Vagina (tissue), 2 donors: ENCODE data around the gene KRT3. TPM values are rescaled to one million over a fixed set of nuclear protein-coding genes. Genes with fewer than 3 reads are reported as not detected.

Experiments
- DNase-seq, 2 donors: peaks; one replicate each; pipeline ENCODE4 v3.0.0-alpha.2; 2017; ENCODE audit errors: extremely low spot score in 2 of 2
- H3K27ac ChIP-seq: fragments of 200-600 bp; sonication (generic); one replicate; pipeline ENCODE4 v1.5.1; 2019
- H3K27me3 ChIP-seq: fragments of 200-600 bp; sonication (generic); one replicate; pipeline ENCODE4 v1.5.1; 2019
- H3K36me3 ChIP-seq, 2 donors: fragments of 200-600 bp; sonication (generic); one replicate each; pipeline ENCODE4 v1.5.1; 2017 to 2019
- H3K4me1 ChIP-seq: fragments of 200-600 bp; sonication (generic); one replicate; pipeline ENCODE4 v1.5.1; 2019
- H3K4me3 ChIP-seq, 2 donors: fragments of 200-600 bp; sonication (generic); 1 replicate in 1 of 2; 2 replicates in 1 of 2; pipeline ENCODE4 v1.5.1; 2016 to 2019
- H3K9me3 ChIP-seq: fragments of 200-600 bp; sonication (generic); one replicate; pipeline ENCODE4 v1.5.1; 2019
- POLR2A ChIP-seq, 2 donors: fragments of 450-650 bp; IDR thresholded peaks; one replicate each; pipeline ENCODE4 v1.6.1; 2017; ENCODE audit warnings: antibody characterized with exemption in 2 of 2, mild to moderate bottlenecking in 2 of 2, moderate library complexity in 2 of 2
- POLR2AphosphoS5 ChIP-seq, 2 donors: sonication (generic); formaldehyde crosslinking; IDR thresholded peaks; one replicate each; pipeline ENCODE4 v1.9.0; 2017; ENCODE audit warnings: antibody characterized with exemption in 2 of 2, mild to moderate bottlenecking in 2 of 2, low read depth in 1 of 2; ENCODE audit not compliant: insufficient read depth in 1 of 2
- intact Hi-C: fragments of 100-400 bp; cut with DNase I; formaldehyde crosslinking; loops from one replicate; pipeline ENCODE4 v1.15.1; 2023
- total RNA-seq: library from RNA; depleted of rRNA; stranded (reverse); fragments of >200 nt; gene quantifications from one replicate; pipeline ENCODE4 v1.2.3, GENCODE V29; 2016
- TF ChIP-seq, protein P1 (sequence below), 3 experiments: fragments of 450-650 bp in 2 of 3; fragments of 200-600 bp in 1 of 3; sonication (generic) in 1 of 3; IDR thresholded peaks; one replicate each; pipeline ENCODE4 v1.5.1; 2017 to 2019; ENCODE audit warnings: antibody characterized with exemption in 3 of 3, mild to moderate bottlenecking in 2 of 3, moderate library complexity in 2 of 3

Gene KRT3
- total RNA-seq, 1 donor from 2014 or later, result not detected

DNA sequence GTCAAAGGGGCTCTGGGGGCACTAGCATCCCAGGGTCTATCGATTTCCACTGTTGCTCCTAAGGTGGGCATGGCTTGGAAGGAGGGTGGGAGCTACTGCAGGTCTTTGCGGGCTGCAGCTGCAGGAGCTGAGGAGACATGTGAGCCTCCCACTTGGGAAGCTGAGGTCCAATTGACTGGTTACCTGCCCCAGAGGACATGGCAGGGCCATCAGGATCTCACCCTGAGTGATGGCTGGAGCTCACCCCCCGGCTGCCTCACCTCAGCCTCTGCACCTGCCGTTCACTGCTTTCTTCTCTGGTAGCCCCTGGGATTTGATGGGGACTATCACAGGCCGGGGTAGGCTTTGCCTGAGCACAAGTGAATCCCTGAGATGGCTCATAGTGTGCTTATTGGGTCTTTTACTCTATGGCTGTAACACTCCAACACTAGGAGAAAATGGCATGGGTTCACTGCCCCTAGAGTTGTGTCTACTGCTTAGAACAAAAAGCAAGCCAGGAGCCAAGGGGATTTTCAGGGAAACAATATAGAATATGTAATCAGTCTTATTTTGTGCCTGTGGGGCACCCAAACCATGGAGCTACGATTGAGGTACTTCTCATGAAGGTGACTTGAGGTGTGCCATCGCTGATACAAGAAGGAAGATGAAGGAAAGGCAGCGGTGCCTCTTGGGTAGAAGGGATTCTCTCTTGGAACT, 21.2 kb upstream of the KRT3 start:
- intact Hi-C loops, result no loop called here
- H3K4me1 ChIP-seq, result no peaks in the 10 kb centered on the region
- H3K27ac ChIP-seq, result no peak overlapping the region
- no peaks in the 10 kb centered on the region for H3K27me3 ChIP-seq
- H3K36me3 ChIP-seq, result no peaks in the 10 kb centered on the region
- DNase-seq, result no peak
- no peaks in the 10 kb centered on the region for H3K9me3 ChIP-seq
- H3K4me3 ChIP-seq, result no peak overlapping the region
- no peak for TF ChIP-seq POLR2A (IDR thresholded peaks at IDR 0.05)
- TF ChIP-seq POLR2AphosphoS5 (IDR thresholded peaks at IDR 0.05; ENCODE audit: insufficient read depth in 1 of 2, low read depth in 1 of 2), result no peak
- TF ChIP-seq, protein P1, sequence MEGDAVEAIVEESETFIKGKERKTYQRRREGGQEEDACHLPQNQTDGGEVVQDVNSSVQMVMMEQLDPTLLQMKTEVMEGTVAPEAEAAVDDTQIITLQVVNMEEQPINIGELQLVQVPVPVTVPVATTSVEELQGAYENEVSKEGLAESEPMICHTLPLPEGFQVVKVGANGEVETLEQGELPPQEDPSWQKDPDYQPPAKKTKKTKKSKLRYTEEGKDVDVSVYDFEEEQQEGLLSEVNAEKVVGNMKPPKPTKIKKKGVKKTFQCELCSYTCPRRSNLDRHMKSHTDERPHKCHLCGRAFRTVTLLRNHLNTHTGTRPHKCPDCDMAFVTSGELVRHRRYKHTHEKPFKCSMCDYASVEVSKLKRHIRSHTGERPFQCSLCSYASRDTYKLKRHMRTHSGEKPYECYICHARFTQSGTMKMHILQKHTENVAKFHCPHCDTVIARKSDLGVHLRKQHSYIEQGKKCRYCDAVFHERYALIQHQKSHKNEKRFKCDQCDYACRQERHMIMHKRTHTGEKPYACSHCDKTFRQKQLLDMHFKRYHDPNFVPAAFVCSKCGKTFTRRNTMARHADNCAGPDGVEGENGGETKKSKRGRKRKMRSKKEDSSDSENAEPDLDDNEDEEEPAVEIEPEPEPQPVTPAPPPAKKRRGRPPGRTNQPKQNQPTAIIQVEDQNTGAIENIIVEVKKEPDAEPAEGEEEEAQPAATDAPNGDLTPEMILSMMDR (IDR thresholded peaks at IDR 0.05), result no peak

DNA sequence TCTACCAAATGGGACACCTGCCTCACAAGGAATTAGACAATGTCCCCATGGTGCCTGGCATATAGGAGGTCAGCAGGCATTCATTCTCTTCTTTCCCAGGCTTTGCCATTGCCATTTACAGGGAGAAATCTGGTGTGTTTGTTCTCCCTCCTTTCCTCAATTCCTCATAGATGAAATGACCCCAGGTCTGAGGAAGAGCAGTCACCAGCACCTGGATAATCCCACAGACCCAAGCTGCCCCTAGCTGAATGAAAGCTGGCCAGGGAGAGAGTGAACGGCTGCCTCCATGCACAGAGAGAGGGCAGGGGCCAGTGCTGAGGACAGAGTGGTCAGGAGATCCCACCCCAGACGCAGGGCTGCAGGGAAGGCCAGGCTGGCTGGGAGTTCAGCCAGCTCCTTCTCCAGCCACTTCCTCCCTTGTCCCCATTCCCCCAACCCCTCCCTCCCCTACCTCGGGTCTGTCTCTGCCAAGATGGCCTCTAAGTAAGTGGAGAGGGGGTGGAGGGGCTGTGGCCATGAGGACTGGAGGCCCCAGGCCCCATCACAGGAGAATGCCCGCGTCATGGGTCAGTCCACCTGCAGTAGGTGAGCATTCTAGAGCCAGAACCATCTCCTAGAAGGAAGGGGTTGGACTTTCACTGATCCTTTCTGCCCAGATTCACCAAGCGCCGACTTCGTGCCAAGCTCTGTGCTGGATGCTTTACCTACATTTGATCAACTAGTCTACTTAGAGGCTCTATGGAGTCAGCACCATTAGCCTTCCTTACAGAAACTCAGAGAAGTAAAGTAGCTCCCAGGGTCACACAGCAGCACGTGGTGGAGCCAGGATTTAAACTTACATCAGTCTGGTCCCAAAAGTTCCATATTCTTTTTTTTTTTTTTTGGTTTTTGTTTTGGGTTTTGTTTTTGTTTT, 20.0 kb upstream of the KRT3 start:
- no peak overlapping the region for H3K27ac ChIP-seq
- TF ChIP-seq, protein P1 (IDR thresholded peaks at IDR 0.05), result no peak
- no peak for TF ChIP-seq POLR2A (IDR thresholded peaks at IDR 0.05)
- TF ChIP-seq POLR2AphosphoS5 (IDR thresholded peaks at IDR 0.05; ENCODE audit: insufficient read depth in 1 of 2, low read depth in 1 of 2), result no peak
- H3K4me1 ChIP-seq, result no peaks in the 10 kb centered on the region
- no peak overlapping the region for H3K4me3 ChIP-seq
- no peak for DNase-seq
- no peaks in the 10 kb centered on the region for H3K27me3 ChIP-seq
- no peaks in the 10 kb centered on the region for H3K36me3 ChIP-seq
- intact Hi-C loops, result no loop called here
- no peaks in the 10 kb centered on the region for H3K9me3 ChIP-seq

DNA sequence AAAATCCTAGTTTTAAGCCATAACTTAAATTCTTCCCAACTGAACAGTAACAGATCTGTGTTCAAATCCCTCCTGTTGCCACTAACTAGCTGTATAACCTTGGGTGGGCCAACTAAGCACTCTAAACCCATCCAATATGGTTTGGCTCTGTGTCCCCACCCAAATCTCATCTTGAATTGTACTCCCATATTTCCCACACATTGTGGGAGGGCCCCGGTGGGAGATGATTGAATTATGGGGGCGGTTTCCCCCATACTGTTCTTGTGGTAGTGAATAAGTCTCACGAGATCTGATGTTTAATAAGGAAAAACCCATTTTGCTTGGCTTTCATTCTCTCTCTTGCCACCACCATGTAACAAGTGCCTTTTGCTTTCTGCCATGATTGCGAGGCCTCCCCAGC, 19.2 kb upstream of the KRT3 start:
- intact Hi-C loops, result no loop called here
- H3K36me3 ChIP-seq, result no peaks in the 10 kb centered on the region
- no peaks in the 10 kb centered on the region for H3K4me1 ChIP-seq
- no peak overlapping the region for H3K27ac ChIP-seq
- no peak overlapping the region for H3K4me3 ChIP-seq
- H3K27me3 ChIP-seq, result no peaks in the 10 kb centered on the region
- DNase-seq, result no peak
- no peaks in the 10 kb centered on the region for H3K9me3 ChIP-seq
- TF ChIP-seq POLR2AphosphoS5 (IDR thresholded peaks at IDR 0.05; ENCODE audit: insufficient read depth in 1 of 2, low read depth in 1 of 2) (no peak), POLR2A (IDR thresholded peaks at IDR 0.05) (no peak)
- TF ChIP-seq, protein P1 (IDR thresholded peaks at IDR 0.05), result no peak

DNA sequence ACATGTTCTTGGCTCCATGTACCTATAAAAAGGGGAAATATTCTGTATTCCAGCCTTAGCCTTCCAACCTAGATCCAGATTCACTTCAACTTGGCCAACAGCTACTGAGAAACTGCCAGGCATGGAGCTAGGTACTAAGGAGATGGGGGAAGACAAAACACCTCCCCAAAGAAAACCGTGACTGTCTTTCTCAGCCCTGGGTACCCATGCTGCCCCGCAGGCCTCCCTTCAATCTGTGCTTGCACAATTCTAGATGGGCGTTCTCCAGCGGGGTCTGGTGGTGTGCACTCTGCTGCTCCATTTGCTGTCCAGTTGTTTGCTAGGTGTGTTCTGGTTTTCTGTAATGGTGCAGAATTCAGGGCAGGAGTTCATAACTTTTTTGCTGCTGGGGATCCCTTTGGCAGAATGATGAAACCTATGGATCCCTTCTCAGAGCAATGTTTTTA, 18.8 kb upstream of the KRT3 start:
- Histone ChIP-seq H3K27me3 (no peaks in the 10 kb centered on the region), H3K36me3 (no peaks in the 10 kb centered on the region), H3K4me1 (no peaks in the 10 kb centered on the region), H3K9me3 (no peaks in the 10 kb centered on the region), H3K4me3 (no peak overlapping the region), H3K27ac (no peak overlapping the region)
- intact Hi-C loops, result no loop called here
- no peak for DNase-seq
- no peak for TF ChIP-seq POLR2AphosphoS5 (IDR thresholded peaks at IDR 0.05; ENCODE audit: insufficient read depth in 1 of 2, low read depth in 1 of 2)
- TF ChIP-seq, protein P1 (IDR thresholded peaks at IDR 0.05), result no peak
